H9 (cell line): ENCODE results near the gene SMYD2. TPM values are rescaled to one million over a fixed set of nuclear protein-coding genes. Genes with fewer than 3 reads are reported as not detected.

Source experiments
- DNase-seq: peaks from one replicate; pipeline ENCODE4 v3.0.0-alpha.2; 2017
- H2AFZ ChIP-seq: one replicate; pipeline ENCODE4 v1.6.1; 2013; ENCODE audit warnings: mild to moderate bottlenecking, low read length, control low read depth, moderate library complexity
- H2AK5ac ChIP-seq: 2 replicates; pipeline ENCODE4 v1.6.1; 2013; ENCODE audit warnings: low read length, control low read depth, mixed read lengths; ENCODE audit not compliant: insufficient read length
- H2BK120ac ChIP-seq: one replicate; pipeline ENCODE4 v1.6.1; 2013; ENCODE audit warnings: low read depth, mild to moderate bottlenecking, low read length, control low read depth, inconsistent platforms; ENCODE audit not compliant: poor library complexity, severe bottlenecking
- H2BK12ac ChIP-seq: 2 replicates; pipeline ENCODE4 v1.6.1; 2013; ENCODE audit warnings: low read length, control low read depth, mixed read lengths, low read depth; ENCODE audit not compliant: insufficient read length
- H2BK15ac ChIP-seq: 2 replicates; pipeline ENCODE4 v1.6.1; 2013; ENCODE audit warnings: low read depth, low read length, control low read depth
- H2BK20ac ChIP-seq: one replicate; pipeline ENCODE4 v1.6.1; 2013; ENCODE audit warnings: low read depth, mild to moderate bottlenecking, low read length, control low read depth, inconsistent platforms; ENCODE audit not compliant: poor library complexity, severe bottlenecking
- H2BK5ac ChIP-seq: 2 replicates; pipeline ENCODE4 v1.6.1; 2013; ENCODE audit warnings: low read length, control low read depth, mixed read lengths; ENCODE audit not compliant: insufficient read length
- H3K14ac ChIP-seq: 2 replicates; pipeline ENCODE4 v1.6.1; 2013; ENCODE audit warnings: low read length, control low read depth; ENCODE audit not compliant: insufficient read depth
- H3K18ac ChIP-seq: 2 replicates; pipeline ENCODE4 v1.6.1; 2013; ENCODE audit warnings: low read depth, mild to moderate bottlenecking, mixed read lengths, low read length, control low read depth; ENCODE audit not compliant: insufficient read length
- H3K23ac ChIP-seq: 2 replicates; pipeline ENCODE4 v1.6.1; 2013; ENCODE audit warnings: low read length, control low read depth, mixed read lengths, low read depth; ENCODE audit not compliant: insufficient read length
- H3K23me2 ChIP-seq: 2 replicates; pipeline ENCODE4 v1.6.1; 2013; ENCODE audit warnings: low read depth, mild to moderate bottlenecking, mixed read lengths, low read length, control low read depth; ENCODE audit not compliant: insufficient read length, poor library complexity, severe bottlenecking
- H3K27ac ChIP-seq: 2 replicates; pipeline ENCODE4 v1.5.1; 2013; ENCODE audit warnings: low read length, control low read depth, mixed read lengths, low read depth; ENCODE audit not compliant: insufficient read length
- H3K27me3 ChIP-seq: 2 replicates; pipeline ENCODE4 v1.6.1; 2013; ENCODE audit warnings: low read length, control low read depth, inconsistent platforms; ENCODE audit not compliant: insufficient read depth
- H3K4ac ChIP-seq: 2 replicates; pipeline ENCODE4 v1.6.1; 2013; ENCODE audit warnings: low read depth, mild to moderate bottlenecking, control low read depth, inconsistent platforms, low read length, moderate library complexity
- H3K4me1 ChIP-seq: 2 replicates; pipeline ENCODE4 v1.6.1; 2013; ENCODE audit warnings: low read length, control low read depth, inconsistent platforms; ENCODE audit not compliant: insufficient read depth
- H3K4me2 ChIP-seq: 2 replicates; pipeline ENCODE4 v1.6.1; 2013; ENCODE audit warnings: low read length, control low read depth, mixed read lengths; ENCODE audit not compliant: insufficient read length, insufficient read depth
- H3K56ac ChIP-seq: 2 replicates; pipeline ENCODE4 v1.6.1; 2013; ENCODE audit warnings: low read depth, mild to moderate bottlenecking, mixed read lengths, low read length, control low read depth; ENCODE audit not compliant: insufficient read length
- H3K79me1 ChIP-seq: 2 replicates; pipeline ENCODE4 v1.6.1; 2013; ENCODE audit warnings: low read depth, mild to moderate bottlenecking, moderate library complexity, low read length, control low read depth, inconsistent platforms; ENCODE audit not compliant: insufficient read depth, poor library complexity, severe bottlenecking
- H3K79me2 ChIP-seq: 2 replicates; pipeline ENCODE4 v1.6.1; 2013; ENCODE audit warnings: low read length, control low read depth, inconsistent platforms; ENCODE audit not compliant: insufficient read depth
- H3K9ac ChIP-seq: 2 replicates; pipeline ENCODE4 v1.6.1; 2013; ENCODE audit warnings: low read length, control low read depth, mixed read lengths; ENCODE audit not compliant: insufficient read length; ENCODE audit errors: extremely low read depth
- H3K9me3 ChIP-seq: one replicate; pipeline ENCODE4 v1.6.1; 2013; ENCODE audit warnings: low read depth, low read length, inconsistent platforms; ENCODE audit not compliant: control insufficient read depth
- H3T11ph ChIP-seq: one replicate; pipeline ENCODE4 v1.6.1; 2013; ENCODE audit warnings: mild to moderate bottlenecking, low read length, control low read depth, inconsistent platforms
- H4K20me1 ChIP-seq: one replicate; pipeline ENCODE4 v1.6.1; 2013; ENCODE audit not compliant: control insufficient read depth, insufficient read length, insufficient read depth
- H4K5ac ChIP-seq: 2 replicates; pipeline ENCODE4 v1.6.1; 2013; ENCODE audit warnings: low read depth, mild to moderate bottlenecking, mixed read lengths, low read length, control low read depth; ENCODE audit not compliant: insufficient read length
- H4K8ac ChIP-seq: replicated peaks from 2 replicates; pipeline ENCODE4 v1.6.1; 2013; ENCODE audit warnings: low read length, control low read depth, mixed read lengths, low read depth; ENCODE audit not compliant: insufficient read length
- H4K91ac ChIP-seq: 2 replicates; pipeline ENCODE4 v1.6.1; 2013; ENCODE audit warnings: low read depth, mild to moderate bottlenecking, moderate library complexity, mixed read lengths, low read length, control low read depth; ENCODE audit not compliant: insufficient read length
- H3K27ac Mint-ChIP-seq, 3 experiments: 2 replicates in 2 of 3; 3 replicates in 1 of 3; pipeline ENCODE4 v1.8.0; 2020 to 2021; ENCODE audit warnings: mixed read lengths in 3 of 3, mild to moderate bottlenecking in 1 of 3, moderate library complexity in 1 of 3
- H3K27me3 Mint-ChIP-seq: 2 replicates; pipeline ENCODE4 v1.8.0; 2021; ENCODE audit warnings: low read depth, mild to moderate bottlenecking, moderate library complexity, mixed read lengths
- H3K36me3 Mint-ChIP-seq, 3 experiments: 2 replicates in 2 of 3; 3 replicates in 1 of 3; pipeline ENCODE4 v1.8.0; 2020 to 2021; ENCODE audit warnings: low read depth in 3 of 3, mixed read lengths in 3 of 3; ENCODE audit not compliant: insufficient read depth in 1 of 3
- H3K4me1 Mint-ChIP-seq, 2 experiments: 2 replicates each; pipeline ENCODE4 v1.8.0; 2020; ENCODE audit warnings: mixed read lengths in 2 of 2
- H3K4me3 Mint-ChIP-seq, 2 experiments: 2 replicates in 1 of 2; 3 replicates in 1 of 2; pipeline ENCODE4 v1.8.0; 2020 to 2021; ENCODE audit warnings: mild to moderate bottlenecking in 2 of 2, mixed read lengths in 2 of 2, moderate library complexity in 1 of 2
- H3K9me3 Mint-ChIP-seq, 2 experiments: 2 replicates in 1 of 2; 3 replicates in 1 of 2; pipeline ENCODE4 v1.8.0; 2020; ENCODE audit warnings: mild to moderate bottlenecking in 2 of 2, mixed read lengths in 2 of 2, moderate library complexity in 1 of 2
- CTCF ChIP-seq: fragments of 200-600 bp; sonication (generic); conservative IDR thresholded peaks from 3 replicates; pipeline ENCODE4 v1.8.0; 2021; ENCODE audit warnings: antibody characterized with exemption, mild to moderate bottlenecking
- WGBS: extraction: QIAGEN DNeasy Blood & Tissue Kit; methylation state at CpG from one replicate; pipeline ENCODE4 v1.1.7; 2013; ENCODE audit warnings: missing lambda C conversion rate, low lambda C conversion rate, mixed read lengths; ENCODE audit not compliant: insufficient read length; ENCODE audit errors: extremely low coverage; 5-methylcytosine and 5-hydroxymethylcytosine counted together
- total RNA-seq: library from RNA; stranded (reverse); gene quantifications from 2 replicates; pipeline ENCODE4 v1.2.1, GENCODE V29; 2021

SMYD2 gene
- total RNA-seq, 1 experiment from 2014 or later, result 10.9 TPM

GRCh38 chr1:214349008-214349407 is 68.0 kb downstream of the SMYD2 start:
- Histone ChIP-seq H3K4me1 (peaks cover 7% of the 10 kb centered on the region; the same call in 1 of the 2 replicates), H3K27me3 (no peaks in the 10 kb centered on the region), H3K9me3 (no peaks in the 10 kb centered on the region), H3K79me2 (no peaks in the 10 kb centered on the region), H2BK15ac (no peak overlapping the region), H3K23ac (no peak overlapping the region), H3K14ac (no peak overlapping the region), H4K20me1 (no peaks in the 10 kb centered on the region), H2AK5ac (no peak overlapping the region), H2BK120ac (no peak overlapping the region), H3T11ph (no peak overlapping the region), H3K4me2 (no peak overlapping the region), H3K4ac (no peak overlapping the region), H3K18ac (no peak overlapping the region), H3K56ac (no peak overlapping the region), H2BK5ac (no peak overlapping the region), H3K9ac (no peak overlapping the region), H4K91ac (no peak overlapping the region), H3K23me2 (no peaks in the 10 kb centered on the region), H4K8ac (no peak overlapping the region), H3K79me1 (no peaks in the 10 kb centered on the region), H3K27ac (no peak overlapping the region), H2BK12ac (no peak overlapping the region), H2BK20ac (no peak overlapping the region), H2AFZ (no peak overlapping the region), H4K5ac (no peak overlapping the region)
- H3K9me3 Mint-ChIP-seq, result peaks cover 8 to 14% of the 10 kb centered on the region in 2 experiments; a peak in 4 of 5 replicates
- H3K27me3 Mint-ChIP-seq, result no peaks in the 10 kb centered on the region
- no CpG with 5 or more reads among the region's 5 CpGs for WGBS
- no peak for DNase-seq
- no peak for TF ChIP-seq CTCF
- peaks cover 14 to 15% of the 10 kb centered on the region in 2 experiments for H3K4me1 Mint-ChIP-seq
- peak overlapping the region in 1 of 2 experiments; percentile 28; a peak in 1 of 5 replicates for H3K4me3 Mint-ChIP-seq
- H3K36me3 Mint-ChIP-seq, result peaks cover 17 to 56% (median 45%) of the 10 kb centered on the region in 3 experiments
- H3K27ac Mint-ChIP-seq, result peak overlapping the region in 2 of 3 experiments; percentile 89 to 95; a peak in 4 of 7 replicates
